ENCODE results near the gene MTUS2. TPM values are rescaled to one million over a fixed set of nuclear protein-coding genes. Genes with fewer than 3 reads are reported as not detected.
"Not testable (repeated sequence)": the region's sequence is repeated elsewhere in the genome, so short reads cannot be mapped to it uniquely, and the experiment has no call there.

The MTUS2 gene
- total RNA-seq, 1 donor, result 0.36 TPM

DNA sequence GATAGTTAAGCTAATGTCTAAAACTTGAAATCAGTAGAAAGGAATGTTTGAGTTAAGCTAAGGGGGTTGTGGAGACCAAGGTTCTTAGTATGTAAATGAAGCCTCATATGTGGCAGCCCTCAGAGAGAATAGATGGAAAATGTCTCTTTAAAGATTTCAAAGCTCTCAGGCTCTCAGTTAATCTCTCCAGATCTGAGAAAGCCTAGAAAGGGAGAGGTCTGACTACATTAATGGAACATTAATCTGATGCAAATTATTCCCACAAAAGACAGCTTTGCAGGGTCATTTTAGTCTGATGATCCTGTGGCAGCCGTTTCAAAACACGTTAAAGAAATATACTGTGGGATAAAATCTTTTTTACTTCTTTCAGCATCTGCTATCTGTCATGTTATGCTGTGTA lies 508.4 kb downstream of the MTUS2 start:
- TF ChIP-seq, protein P1, sequence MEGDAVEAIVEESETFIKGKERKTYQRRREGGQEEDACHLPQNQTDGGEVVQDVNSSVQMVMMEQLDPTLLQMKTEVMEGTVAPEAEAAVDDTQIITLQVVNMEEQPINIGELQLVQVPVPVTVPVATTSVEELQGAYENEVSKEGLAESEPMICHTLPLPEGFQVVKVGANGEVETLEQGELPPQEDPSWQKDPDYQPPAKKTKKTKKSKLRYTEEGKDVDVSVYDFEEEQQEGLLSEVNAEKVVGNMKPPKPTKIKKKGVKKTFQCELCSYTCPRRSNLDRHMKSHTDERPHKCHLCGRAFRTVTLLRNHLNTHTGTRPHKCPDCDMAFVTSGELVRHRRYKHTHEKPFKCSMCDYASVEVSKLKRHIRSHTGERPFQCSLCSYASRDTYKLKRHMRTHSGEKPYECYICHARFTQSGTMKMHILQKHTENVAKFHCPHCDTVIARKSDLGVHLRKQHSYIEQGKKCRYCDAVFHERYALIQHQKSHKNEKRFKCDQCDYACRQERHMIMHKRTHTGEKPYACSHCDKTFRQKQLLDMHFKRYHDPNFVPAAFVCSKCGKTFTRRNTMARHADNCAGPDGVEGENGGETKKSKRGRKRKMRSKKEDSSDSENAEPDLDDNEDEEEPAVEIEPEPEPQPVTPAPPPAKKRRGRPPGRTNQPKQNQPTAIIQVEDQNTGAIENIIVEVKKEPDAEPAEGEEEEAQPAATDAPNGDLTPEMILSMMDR (IDR thresholded peaks at IDR 0.05; ENCODE audit: extremely low read depth, low read depth, low read length), result no peak
- DNase-seq (ENCODE audit: insufficient read length, low spot score, missing footprints), result no peak
- no peaks in the 10 kb centered on the region for H3K4me1 ChIP-seq (ENCODE audit: insufficient read depth, low read length)
- no peaks in the 10 kb centered on the region for H4K20me1 ChIP-seq (ENCODE audit: insufficient read depth, low read length)
- no peaks in the 10 kb centered on the region for H3K27me3 ChIP-seq (ENCODE audit: insufficient read depth, low read length)
- H3K4me3 ChIP-seq (ENCODE audit: insufficient read depth, low read length), result no peak overlapping the region
- no peaks in the 10 kb centered on the region for H3K79me2 ChIP-seq (ENCODE audit: insufficient read depth, low read length)
- no peaks in the 10 kb centered on the region for H3K36me3 ChIP-seq (ENCODE audit: insufficient read depth, low read length)
- H3K4me2 ChIP-seq (ENCODE audit: insufficient read depth, low read length), result no peak overlapping the region
- H3K27ac ChIP-seq (ENCODE audit: low read depth, low read length), result no peak overlapping the region
- H3K9me3 ChIP-seq (ENCODE audit: low read depth, low read length), result no peaks in the 10 kb centered on the region
- H2AFZ ChIP-seq (ENCODE audit: low read length), result no peak overlapping the region

- TF ChIP-seq, protein P1 (IDR thresholded peaks at IDR 0.05; ENCODE audit: extremely low read depth, low read depth, low read length), result no peak
- Histone ChIP-seq H3K4me2 (ENCODE audit: insufficient read depth, low read length) (no peak overlapping the region), H2AFZ (ENCODE audit: low read length) (no peak overlapping the region), H3K36me3 (ENCODE audit: insufficient read depth, low read length) (no peaks in the 10 kb centered on the region), H3K27me3 (ENCODE audit: insufficient read depth, low read length) (no peaks in the 10 kb centered on the region), H3K27ac (ENCODE audit: low read depth, low read length) (no peak overlapping the region), H3K4me3 (ENCODE audit: insufficient read depth, low read length) (no peak overlapping the region), H3K79me2 (ENCODE audit: insufficient read depth, low read length) (no peaks in the 10 kb centered on the region), H4K20me1 (ENCODE audit: insufficient read depth, low read length) (no peaks in the 10 kb centered on the region), H3K4me1 (ENCODE audit: insufficient read depth, low read length) (no peaks in the 10 kb centered on the region), H3K9me3 (ENCODE audit: low read depth, low read length) (no peaks in the 10 kb centered on the region)
- no peak for DNase-seq (ENCODE audit: insufficient read length, low spot score, missing footprints)
These were observed 516.2 kb downstream of the MTUS2 start for GRCh38 chr13:29336356-29336755.

DNA sequence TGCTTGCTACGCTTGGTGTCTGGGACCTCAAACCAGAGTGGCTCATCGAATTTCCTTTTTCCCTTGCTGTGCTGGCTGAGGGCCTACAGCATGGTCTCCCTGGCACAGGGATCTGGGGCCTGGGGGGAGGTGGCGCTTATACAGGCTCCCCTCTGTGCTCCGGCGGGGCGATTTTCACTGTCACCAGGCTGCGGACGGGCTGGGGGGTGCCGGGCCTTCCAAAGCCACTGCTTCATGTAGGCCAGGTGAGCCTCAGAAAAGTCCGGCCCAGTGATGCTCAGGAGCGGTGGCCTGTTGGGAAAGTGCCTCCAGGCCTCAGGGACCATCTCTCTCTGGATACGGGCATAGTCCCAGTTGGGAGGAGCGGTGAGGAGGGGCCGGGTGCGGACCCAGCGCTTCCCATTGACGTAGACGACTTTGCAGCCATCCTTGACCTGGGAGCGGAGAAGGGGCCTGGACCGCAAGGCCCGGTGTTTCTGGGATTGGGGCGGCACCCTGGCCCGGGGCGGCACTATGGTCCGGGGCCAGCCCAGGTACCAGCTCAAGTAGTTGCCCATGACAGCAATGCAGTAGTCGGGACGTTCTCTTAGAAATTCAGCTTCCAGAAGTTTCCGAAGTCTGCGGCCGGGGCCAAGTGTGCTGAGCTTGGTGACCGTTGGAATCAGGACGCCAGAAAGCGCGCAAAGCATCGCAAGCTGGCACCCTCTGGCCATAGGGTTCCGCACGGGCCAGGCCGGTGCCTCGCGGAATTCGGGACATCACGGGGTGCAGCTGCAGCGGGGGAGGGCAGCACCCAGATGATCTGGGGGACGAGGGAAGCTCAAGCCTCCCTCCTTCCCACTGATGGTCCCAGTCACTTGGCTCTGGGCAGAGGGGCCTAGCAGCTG lies 519.5 kb downstream of the MTUS2 start:
- Histone ChIP-seq H3K27ac (ENCODE audit: low read depth, low read length) (no peak overlapping the region), H3K9me3 (ENCODE audit: low read depth, low read length) (no peaks in the 10 kb centered on the region), H3K4me2 (ENCODE audit: insufficient read depth, low read length) (no peak overlapping the region), H3K36me3 (ENCODE audit: insufficient read depth, low read length) (no peaks in the 10 kb centered on the region), H2AFZ (ENCODE audit: low read length) (no peak overlapping the region), H3K79me2 (ENCODE audit: insufficient read depth, low read length) (no peaks in the 10 kb centered on the region), H3K4me1 (ENCODE audit: insufficient read depth, low read length) (no peaks in the 10 kb centered on the region), H3K27me3 (ENCODE audit: insufficient read depth, low read length) (no peaks in the 10 kb centered on the region), H4K20me1 (ENCODE audit: insufficient read depth, low read length) (no peaks in the 10 kb centered on the region), H3K4me3 (ENCODE audit: insufficient read depth, low read length) (no peak overlapping the region)
- DNase-seq (ENCODE audit: insufficient read length, low spot score, missing footprints), result no peak
- TF ChIP-seq, protein P1 (IDR thresholded peaks at IDR 0.05; ENCODE audit: extremely low read depth, low read depth, low read length), result no peak

DNA sequence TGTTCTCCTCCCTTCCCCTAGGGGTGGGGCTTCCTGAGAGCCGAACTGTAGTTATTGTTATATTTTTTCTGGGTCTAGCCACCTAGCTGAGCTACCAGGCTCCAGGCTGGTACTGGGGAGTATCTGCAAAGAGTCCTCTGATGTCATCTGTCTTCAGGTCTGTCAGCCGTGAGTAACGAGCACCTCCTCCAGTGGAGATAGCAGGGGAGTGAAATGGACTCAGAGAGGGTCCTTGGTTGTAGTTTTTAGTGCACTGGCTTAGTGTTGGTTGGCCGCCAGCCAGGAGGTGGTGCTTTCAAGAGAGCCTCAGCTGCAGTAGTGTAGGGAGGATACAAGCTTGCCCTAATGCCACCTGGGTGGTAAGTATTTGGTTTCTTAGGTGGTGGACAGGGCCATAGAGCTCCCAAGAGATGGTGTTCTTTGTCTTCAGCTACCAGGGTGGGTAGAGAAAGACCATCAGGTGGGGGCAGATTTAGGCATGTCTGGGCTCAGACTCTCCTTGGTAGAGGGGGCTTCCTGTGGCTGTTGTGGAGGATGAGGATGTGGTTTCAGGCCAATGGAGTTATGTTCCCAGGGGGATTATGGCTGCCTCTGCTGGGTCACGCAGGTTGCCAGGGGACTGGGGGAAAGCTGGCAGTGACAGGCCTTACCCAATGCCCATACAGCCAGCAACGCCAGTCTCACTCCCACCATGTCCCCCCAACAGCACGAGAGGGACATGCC lies 525.9 kb downstream of the MTUS2 start:
- not testable (repeated sequence) for H2AFZ ChIP-seq (ENCODE audit: low read length); H3K36me3 ChIP-seq (ENCODE audit: insufficient read depth, low read length); H3K9me3 ChIP-seq (ENCODE audit: low read depth, low read length); H3K4me2 ChIP-seq (ENCODE audit: insufficient read depth, low read length); H3K27me3 ChIP-seq (ENCODE audit: insufficient read depth, low read length); H3K27ac ChIP-seq (ENCODE audit: low read depth, low read length); H4K20me1 ChIP-seq (ENCODE audit: insufficient read depth, low read length); H3K4me3 ChIP-seq (ENCODE audit: insufficient read depth, low read length); H3K79me2 ChIP-seq (ENCODE audit: insufficient read depth, low read length); DNase-seq (ENCODE audit: insufficient read length, low spot score, missing footprints); H3K4me1 ChIP-seq (ENCODE audit: insufficient read depth, low read length)

All from osteoblast (primary cell).